Subcutaneous adipose tissue (tissue), 4 donors: Measurements from ENCODE around the gene BORCS8. TPM values are rescaled to one million over a fixed set of nuclear protein-coding genes. Genes with fewer than 3 reads are reported as not detected.

Experiments
- CTCF ChIP-seq: fragments of 450-650 bp; IDR thresholded peaks from one replicate; pipeline ENCODE4 v1.5.1; 2016; ENCODE audit warnings: low read depth, mild to moderate bottlenecking, control low read depth, antibody characterized with exemption, moderate library complexity
- total RNA-seq, 4 donors: library from RNA; depleted of rRNA; stranded (reverse); fragments of >200 nt; gene quantifications; one replicate each; pipeline ENCODE4 v1.1.0, GENCODE V29; 2016

The BORCS8 gene
- total RNA-seq, 4 donors from 2014 or later = 3.6 to 26.2 (median 10.0) TPM

- TF ChIP-seq CTCF = no peak
Observed at GRCh38 chr19:19162495-19162894, 29.5 kb downstream of the BORCS8 start.

GRCh38 chr19:19160461-19161035, 31.4 kb downstream of the BORCS8 start:
- TF ChIP-seq CTCF = no peak

- TF ChIP-seq CTCF = no peak
Observed at GRCh38 chr19:19159534-19159933, 32.4 kb downstream of the BORCS8 start.

- TF ChIP-seq CTCF = no peak
Observed at GRCh38 chr19:19157808-19158207, 34.1 kb downstream of the BORCS8 start.

GRCh38 chr19:19155495-19156219, 36.3 kb downstream of the BORCS8 start:
- no peak for TF ChIP-seq CTCF

GRCh38 chr19:19154768-19155494, 37.0 kb downstream of the BORCS8 start:
- no peak for TF ChIP-seq CTCF

GRCh38 chr19:19152668-19153384, 39.1 kb downstream of the BORCS8 start:
- no peak for TF ChIP-seq CTCF
